OCI-LY7 (cell line): ENCODE measurements around the gene TP73.

ENCODE experiments used
- EZH2phosphoT487 ChIP-seq: fragments of 200-600 bp; sonication (generic); IDR thresholded peaks from 2 replicates; pipeline ENCODE4 v1.6.1; 2018; ENCODE audit warnings: low read depth, borderline replicate concordance, mild to moderate bottlenecking, mixed run types, antibody characterized with exemption, low read length, moderate library complexity, mixed read lengths
- TF ChIP-seq, protein P1 (sequence below): fragments of 200-600 bp; sonication (generic); conservative IDR thresholded peaks from 2 replicates; pipeline ENCODE4 v1.5.1; 2014; ENCODE audit warnings: mild to moderate bottlenecking, antibody characterized with exemption, low read length, moderate library complexity, mixed read lengths

- TF ChIP-seq, protein P1, sequence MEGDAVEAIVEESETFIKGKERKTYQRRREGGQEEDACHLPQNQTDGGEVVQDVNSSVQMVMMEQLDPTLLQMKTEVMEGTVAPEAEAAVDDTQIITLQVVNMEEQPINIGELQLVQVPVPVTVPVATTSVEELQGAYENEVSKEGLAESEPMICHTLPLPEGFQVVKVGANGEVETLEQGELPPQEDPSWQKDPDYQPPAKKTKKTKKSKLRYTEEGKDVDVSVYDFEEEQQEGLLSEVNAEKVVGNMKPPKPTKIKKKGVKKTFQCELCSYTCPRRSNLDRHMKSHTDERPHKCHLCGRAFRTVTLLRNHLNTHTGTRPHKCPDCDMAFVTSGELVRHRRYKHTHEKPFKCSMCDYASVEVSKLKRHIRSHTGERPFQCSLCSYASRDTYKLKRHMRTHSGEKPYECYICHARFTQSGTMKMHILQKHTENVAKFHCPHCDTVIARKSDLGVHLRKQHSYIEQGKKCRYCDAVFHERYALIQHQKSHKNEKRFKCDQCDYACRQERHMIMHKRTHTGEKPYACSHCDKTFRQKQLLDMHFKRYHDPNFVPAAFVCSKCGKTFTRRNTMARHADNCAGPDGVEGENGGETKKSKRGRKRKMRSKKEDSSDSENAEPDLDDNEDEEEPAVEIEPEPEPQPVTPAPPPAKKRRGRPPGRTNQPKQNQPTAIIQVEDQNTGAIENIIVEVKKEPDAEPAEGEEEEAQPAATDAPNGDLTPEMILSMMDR, result no peak
- no peak for TF ChIP-seq EZH2phosphoT487
Measured at GRCh38 chr1:3628445-3628844, 23.9 kb upstream of the TP73 start.
